ENCODE results near the gene RIT2. TPM values are rescaled to one million over a fixed set of nuclear protein-coding genes. Genes with fewer than 3 reads are reported as not detected.
"Not testable (repeated sequence)": the region's sequence is repeated elsewhere in the genome, so short reads cannot be mapped to it uniquely, and the experiment has no call there.

RIT2 gene
- total RNA-seq, 1 donor from 2014 or later, result not detected

DNA sequence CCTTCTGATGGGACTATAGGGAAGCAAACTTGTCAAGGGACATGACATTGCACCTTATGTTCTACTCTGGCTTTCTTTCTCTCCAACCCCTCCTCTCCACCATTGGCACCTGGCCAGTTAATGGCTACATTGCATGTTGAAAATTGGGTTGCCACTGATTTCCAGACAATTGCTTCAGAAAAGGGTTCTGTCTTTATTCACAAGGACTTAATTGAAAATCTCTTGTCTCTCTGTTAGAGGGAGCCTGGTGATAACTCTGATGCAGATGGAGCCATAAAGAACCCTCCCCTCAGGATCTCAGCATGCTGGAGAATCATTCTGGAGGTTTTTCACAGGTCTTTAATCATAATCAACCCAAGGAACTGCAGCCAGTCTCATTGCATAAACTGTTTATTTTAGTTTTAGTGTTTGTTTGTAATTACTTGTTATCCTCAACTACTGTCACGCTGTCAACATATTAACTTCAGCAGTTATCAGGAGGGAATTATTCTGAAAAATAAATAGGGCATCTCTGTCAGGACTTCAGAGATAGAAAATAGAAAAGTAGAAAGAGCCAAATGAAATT, 316.8 kb downstream of the RIT2 start:
- Mint-ChIP-seq H3K4me1 (peaks cover 28% of the 10 kb centered on the region), H3K9me3 (peaks cover 5% of the 10 kb centered on the region), H3K4me3 (no peak overlapping the region), H3K27ac (no peak overlapping the region), H3K27me3 (ENCODE audit: low read depth) (no peaks in the 10 kb centered on the region), H3K36me3 (no peaks in the 10 kb centered on the region)
- TF ChIP-seq, protein P1, sequence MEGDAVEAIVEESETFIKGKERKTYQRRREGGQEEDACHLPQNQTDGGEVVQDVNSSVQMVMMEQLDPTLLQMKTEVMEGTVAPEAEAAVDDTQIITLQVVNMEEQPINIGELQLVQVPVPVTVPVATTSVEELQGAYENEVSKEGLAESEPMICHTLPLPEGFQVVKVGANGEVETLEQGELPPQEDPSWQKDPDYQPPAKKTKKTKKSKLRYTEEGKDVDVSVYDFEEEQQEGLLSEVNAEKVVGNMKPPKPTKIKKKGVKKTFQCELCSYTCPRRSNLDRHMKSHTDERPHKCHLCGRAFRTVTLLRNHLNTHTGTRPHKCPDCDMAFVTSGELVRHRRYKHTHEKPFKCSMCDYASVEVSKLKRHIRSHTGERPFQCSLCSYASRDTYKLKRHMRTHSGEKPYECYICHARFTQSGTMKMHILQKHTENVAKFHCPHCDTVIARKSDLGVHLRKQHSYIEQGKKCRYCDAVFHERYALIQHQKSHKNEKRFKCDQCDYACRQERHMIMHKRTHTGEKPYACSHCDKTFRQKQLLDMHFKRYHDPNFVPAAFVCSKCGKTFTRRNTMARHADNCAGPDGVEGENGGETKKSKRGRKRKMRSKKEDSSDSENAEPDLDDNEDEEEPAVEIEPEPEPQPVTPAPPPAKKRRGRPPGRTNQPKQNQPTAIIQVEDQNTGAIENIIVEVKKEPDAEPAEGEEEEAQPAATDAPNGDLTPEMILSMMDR (IDR thresholded peaks at IDR 0.05; ENCODE audit: unreplicated experiment), result no peak
- no peak for DNase-seq (ENCODE audit: low spot score in 2 of 2, unreplicated experiment in 2 of 2)

DNA sequence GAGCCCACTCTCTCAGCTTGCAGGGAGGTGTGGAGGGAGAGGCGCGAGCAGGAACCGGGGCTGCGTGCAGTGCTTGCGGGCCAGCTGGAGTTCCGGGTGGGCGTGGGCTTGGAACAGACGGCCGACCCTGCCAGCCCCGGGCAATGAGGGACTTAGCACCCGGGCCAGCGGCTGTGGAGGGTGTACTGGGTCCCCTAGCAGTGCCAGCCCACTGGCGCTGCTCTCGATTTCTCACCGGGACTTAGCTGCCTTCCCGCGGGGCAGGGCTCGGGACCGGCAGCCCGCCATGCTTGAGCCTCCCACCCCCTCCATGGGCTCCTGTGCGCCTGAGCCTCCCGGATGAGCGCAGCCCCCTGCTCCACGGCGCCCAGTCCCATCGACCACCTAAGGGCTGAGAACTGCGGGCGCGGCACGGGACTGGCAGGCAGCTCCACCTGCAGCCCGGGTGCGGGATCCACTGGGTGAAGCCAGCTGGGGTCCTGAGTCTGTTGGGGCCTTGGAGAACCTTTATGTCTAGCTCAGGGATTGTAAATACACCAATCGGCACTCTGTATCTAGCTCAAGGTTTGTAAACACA, 320.2 kb downstream of the RIT2 start:
- not testable (repeated sequence) for H3K27ac Mint-ChIP-seq; DNase-seq (ENCODE audit: low spot score in 2 of 2, unreplicated experiment in 2 of 2); H3K27me3 Mint-ChIP-seq (ENCODE audit: low read depth); H3K9me3 Mint-ChIP-seq; H3K4me3 Mint-ChIP-seq; H3K36me3 Mint-ChIP-seq
- peaks cover 26% of the 10 kb centered on the region for H3K4me1 Mint-ChIP-seq

DNA sequence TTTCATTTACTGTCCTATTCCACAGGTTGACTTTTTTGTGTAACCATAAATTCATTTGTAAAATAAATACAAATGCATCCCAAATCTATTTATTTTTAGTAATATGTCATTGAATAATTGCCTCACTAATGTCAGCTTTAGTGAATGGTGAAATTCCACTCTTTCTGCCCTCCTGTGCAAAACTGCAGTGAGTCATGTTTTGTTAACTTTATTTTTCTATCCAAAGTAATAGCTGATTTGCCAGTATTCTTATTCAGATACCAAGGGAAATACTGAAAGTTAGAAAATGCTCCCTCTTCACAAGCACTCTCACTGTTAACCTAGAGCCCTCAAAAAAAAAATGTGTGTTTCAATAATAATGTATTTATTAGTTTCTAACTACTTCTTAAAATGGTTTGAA, 322.8 kb downstream of the RIT2 start:
- Mint-ChIP-seq H3K27ac (no peak overlapping the region), H3K9me3 (peaks cover 19% of the 10 kb centered on the region), H3K4me3 (no peak overlapping the region), H3K36me3 (peaks cover 7% of the 10 kb centered on the region), H3K4me1 (peaks cover 22% of the 10 kb centered on the region), H3K27me3 (ENCODE audit: low read depth) (no peaks in the 10 kb centered on the region)
- DNase-seq (ENCODE audit: low spot score in 2 of 2, unreplicated experiment in 2 of 2), result no peak
- TF ChIP-seq, protein P1 (IDR thresholded peaks at IDR 0.05; ENCODE audit: unreplicated experiment), result no peak

DNA sequence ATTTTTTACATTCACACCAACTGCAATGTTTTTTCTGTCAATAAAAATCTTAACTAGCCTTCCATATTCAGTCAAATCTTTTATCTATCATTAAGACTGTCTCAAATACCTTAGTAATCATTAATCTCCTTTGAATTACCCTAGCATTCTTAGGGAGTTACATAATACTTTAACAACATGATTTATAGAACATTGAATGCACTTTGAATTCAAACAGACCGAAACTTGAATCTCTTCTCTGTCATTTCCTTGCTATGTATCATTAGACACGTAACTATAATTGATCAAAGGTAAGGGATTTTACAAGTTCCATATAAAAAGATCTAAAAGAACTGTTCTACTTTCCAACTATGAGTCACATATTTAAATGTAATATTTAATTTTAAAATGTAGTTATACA, 330.9 kb downstream of the RIT2 start:
- Mint-ChIP-seq H3K4me1 (peaks cover 33% of the 10 kb centered on the region), H3K36me3 (peaks cover 2% of the 10 kb centered on the region), H3K27ac (peak overlapping the region; percentile 71), H3K4me3 (no peak overlapping the region), H3K27me3 (ENCODE audit: low read depth) (no peaks in the 10 kb centered on the region), H3K9me3 (peaks cover 5% of the 10 kb centered on the region)
- DNase-seq (ENCODE audit: low spot score in 2 of 2, unreplicated experiment in 2 of 2), result no peak
- TF ChIP-seq, protein P1 (IDR thresholded peaks at IDR 0.05; ENCODE audit: unreplicated experiment), result no peak

DNA sequence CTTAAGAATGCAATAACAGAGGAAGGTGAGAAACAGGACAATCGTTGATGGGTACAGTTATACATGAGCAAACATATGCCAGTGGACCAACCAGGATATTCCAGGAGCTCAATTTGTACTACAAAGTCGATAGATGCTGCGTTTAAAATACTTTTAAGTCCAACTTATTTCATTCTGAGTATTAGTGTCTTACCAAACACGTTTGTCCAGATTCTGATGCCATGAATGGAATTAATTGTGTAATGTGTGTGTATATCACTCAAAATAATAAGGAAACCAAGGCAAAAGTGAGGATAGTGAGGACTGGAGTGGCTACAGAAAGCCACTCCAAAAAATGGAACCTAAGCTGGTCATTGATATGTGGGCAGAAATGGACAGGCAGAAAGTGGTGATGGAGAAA, 332.6 kb downstream of the RIT2 start:
- Mint-ChIP-seq H3K36me3 (no peaks in the 10 kb centered on the region), H3K27ac (peak overlapping the region; percentile 44), H3K4me1 (peaks cover 33% of the 10 kb centered on the region), H3K27me3 (ENCODE audit: low read depth) (no peaks in the 10 kb centered on the region), H3K9me3 (no peaks in the 10 kb centered on the region), H3K4me3 (no peak overlapping the region)
- TF ChIP-seq, protein P1 (IDR thresholded peaks at IDR 0.05; ENCODE audit: unreplicated experiment), result no peak
- DNase-seq (ENCODE audit: low spot score in 2 of 2, unreplicated experiment in 2 of 2), result no peak

DNA sequence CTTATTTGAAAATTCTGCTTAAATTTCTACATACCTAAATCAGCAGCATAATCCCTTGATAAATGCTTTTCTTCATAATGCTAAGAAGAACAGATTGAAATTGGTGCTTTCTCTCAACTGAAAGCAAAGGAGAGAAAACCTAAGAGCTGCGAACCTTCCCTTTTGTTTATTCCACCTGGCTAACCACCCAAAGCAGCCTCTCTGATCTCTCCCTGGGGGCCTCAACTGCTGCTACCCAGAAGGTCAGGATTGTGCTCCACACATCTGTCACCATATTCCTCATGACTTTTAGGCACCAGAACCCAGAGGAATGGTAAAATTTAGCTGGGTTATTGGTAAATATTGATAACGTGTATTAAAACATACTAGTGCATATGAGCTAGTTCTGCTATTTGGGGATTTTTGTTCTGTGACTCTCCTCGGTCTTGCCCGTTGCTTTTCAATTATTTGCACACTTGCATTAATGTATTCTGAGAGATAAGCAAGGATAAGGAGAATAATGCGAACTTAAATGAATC, 334.1 kb downstream of the RIT2 start:
- no peak overlapping the region for H3K4me3 Mint-ChIP-seq
- no peaks in the 10 kb centered on the region for H3K9me3 Mint-ChIP-seq
- no peak for DNase-seq (ENCODE audit: low spot score in 2 of 2, unreplicated experiment in 2 of 2)
- H3K4me1 Mint-ChIP-seq, result peaks cover 31% of the 10 kb centered on the region
- peak overlapping the region; percentile 1 for H3K27ac Mint-ChIP-seq
- no peaks in the 10 kb centered on the region for H3K27me3 Mint-ChIP-seq (ENCODE audit: low read depth)
- TF ChIP-seq, protein P1 (IDR thresholded peaks at IDR 0.05; ENCODE audit: unreplicated experiment), result no peak
- no peaks in the 10 kb centered on the region for H3K36me3 Mint-ChIP-seq

Data from mesothelial cell of epicardium (in vitro differentiated cells).